Osteoblast (primary cell): ENCODE data around the gene KLF15. TPM values are rescaled to one million over a fixed set of nuclear protein-coding genes. Genes with fewer than 3 reads are reported as not detected.
A peak's percentile ranks its signal among the peaks of the same experiment; 100 is the strongest.

ENCODE experiments used
- DNase-seq: peaks from one replicate; pipeline ENCODE4 v3.0.0; 2011; ENCODE audit warnings: low spot score, mixed read lengths; ENCODE audit not compliant: insufficient read length; ENCODE audit errors: missing footprints
- H2AFZ ChIP-seq: 2 replicates; pipeline ENCODE4 v1.6.0; 2011; ENCODE audit warnings: mild to moderate bottlenecking, low read length
- H3K27ac ChIP-seq: 2 replicates; pipeline ENCODE4 v1.5.1; 2011; ENCODE audit warnings: mild to moderate bottlenecking, low read depth, low read length, moderate library complexity
- H3K27me3 ChIP-seq: 2 replicates; pipeline ENCODE4 v1.6.0; 2012; ENCODE audit warnings: mild to moderate bottlenecking, control low read depth, inconsistent platforms, low read length, moderate library complexity; ENCODE audit not compliant: insufficient read depth
- H3K36me3 ChIP-seq: 2 replicates; pipeline ENCODE4 v1.5.1; 2011; ENCODE audit warnings: mild to moderate bottlenecking, low read length, control low read depth, moderate library complexity; ENCODE audit not compliant: insufficient read depth
- H3K4me1 ChIP-seq: 2 replicates; pipeline ENCODE4 v1.5.1; 2011; ENCODE audit warnings: mild to moderate bottlenecking, low read length, control low read depth, moderate library complexity; ENCODE audit not compliant: insufficient read depth
- H3K4me2 ChIP-seq: 2 replicates; pipeline ENCODE4 v1.6.0; 2011; ENCODE audit warnings: mild to moderate bottlenecking, low read length; ENCODE audit not compliant: insufficient read depth
- H3K4me3 ChIP-seq: fragments of 200-600 bp; sonication (generic); 3 replicates; pipeline ENCODE4 v1.5.1; 2012; ENCODE audit warnings: mild to moderate bottlenecking, low read length, inconsistent platforms; ENCODE audit not compliant: insufficient read depth
- H3K79me2 ChIP-seq: 2 replicates; pipeline ENCODE4 v1.6.0; 2012; ENCODE audit warnings: mild to moderate bottlenecking, low read length, control low read depth, inconsistent platforms; ENCODE audit not compliant: insufficient read depth
- H3K9me3 ChIP-seq: 2 replicates; pipeline ENCODE4 v1.5.1; 2011; ENCODE audit warnings: low read depth, low read length, control low read depth
- H4K20me1 ChIP-seq: 2 replicates; pipeline ENCODE4 v1.6.0; 2012; ENCODE audit warnings: mild to moderate bottlenecking, low read length, control low read depth; ENCODE audit not compliant: insufficient read depth
- total RNA-seq: library from RNA; depleted of rRNA; stranded (reverse); fragments of >200 nt; gene quantifications from 2 replicates; pipeline ENCODE4 v1.2.3, GENCODE V29; 2012
- TF ChIP-seq, protein P1 (sequence below): IDR thresholded peaks from 2 replicates; pipeline ENCODE4 v1.5.1; 2011; ENCODE audit warnings: mild to moderate bottlenecking, low read depth, low read length, moderate library complexity; ENCODE audit errors: extremely low read depth

The KLF15 gene
- total RNA-seq, 1 donor = 4.3 TPM

GRCh38 chr3:126355777-126356372 lies 1.3 kb downstream of the KLF15 start:
- DNase-seq = peak; percentile 98
- Histone ChIP-seq H3K4me3 (peak overlapping the region; percentile 70), H3K36me3 (no peaks in the 10 kb centered on the region), H3K4me2 (peak overlapping the region; percentile 92), H3K27me3 (peaks cover 23% of the 10 kb centered on the region), H3K27ac (no peak overlapping the region), H3K9me3 (peaks cover 12% of the 10 kb centered on the region), H4K20me1 (no peaks in the 10 kb centered on the region), H2AFZ (peak overlapping the region; percentile 72), H3K4me1 (peaks cover 19% of the 10 kb centered on the region), H3K79me2 (no peaks in the 10 kb centered on the region)
- TF ChIP-seq, protein P1, sequence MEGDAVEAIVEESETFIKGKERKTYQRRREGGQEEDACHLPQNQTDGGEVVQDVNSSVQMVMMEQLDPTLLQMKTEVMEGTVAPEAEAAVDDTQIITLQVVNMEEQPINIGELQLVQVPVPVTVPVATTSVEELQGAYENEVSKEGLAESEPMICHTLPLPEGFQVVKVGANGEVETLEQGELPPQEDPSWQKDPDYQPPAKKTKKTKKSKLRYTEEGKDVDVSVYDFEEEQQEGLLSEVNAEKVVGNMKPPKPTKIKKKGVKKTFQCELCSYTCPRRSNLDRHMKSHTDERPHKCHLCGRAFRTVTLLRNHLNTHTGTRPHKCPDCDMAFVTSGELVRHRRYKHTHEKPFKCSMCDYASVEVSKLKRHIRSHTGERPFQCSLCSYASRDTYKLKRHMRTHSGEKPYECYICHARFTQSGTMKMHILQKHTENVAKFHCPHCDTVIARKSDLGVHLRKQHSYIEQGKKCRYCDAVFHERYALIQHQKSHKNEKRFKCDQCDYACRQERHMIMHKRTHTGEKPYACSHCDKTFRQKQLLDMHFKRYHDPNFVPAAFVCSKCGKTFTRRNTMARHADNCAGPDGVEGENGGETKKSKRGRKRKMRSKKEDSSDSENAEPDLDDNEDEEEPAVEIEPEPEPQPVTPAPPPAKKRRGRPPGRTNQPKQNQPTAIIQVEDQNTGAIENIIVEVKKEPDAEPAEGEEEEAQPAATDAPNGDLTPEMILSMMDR = no peak

DNA sequence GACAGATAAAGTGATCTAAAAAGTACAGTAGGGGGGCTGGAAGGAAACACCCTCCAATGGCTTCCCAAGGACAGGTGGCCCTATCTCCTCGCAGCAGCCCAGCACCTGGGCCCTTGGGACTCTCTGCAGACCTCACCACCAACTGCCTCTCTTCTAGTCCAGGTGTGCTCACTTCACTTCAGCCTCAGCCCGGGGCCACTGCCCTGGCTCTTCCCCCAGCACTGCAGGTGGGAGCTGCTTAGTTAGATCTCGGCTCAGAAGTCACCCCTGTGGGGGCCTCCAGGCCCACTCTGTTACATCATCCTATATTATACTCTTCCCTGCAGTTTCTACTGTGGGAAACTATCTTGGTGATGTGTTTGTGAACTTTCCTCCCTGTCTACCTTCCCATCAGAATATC lies 2.0 kb downstream of the KLF15 start:
- Histone ChIP-seq H3K36me3 (no peaks in the 10 kb centered on the region), H3K27ac (no peak overlapping the region), H3K79me2 (no peaks in the 10 kb centered on the region), H3K4me1 (peaks cover 19% of the 10 kb centered on the region), H3K27me3 (peaks cover 23% of the 10 kb centered on the region), H2AFZ (no peak overlapping the region), H3K9me3 (peaks cover 12% of the 10 kb centered on the region), H4K20me1 (no peaks in the 10 kb centered on the region), H3K4me2 (no peak overlapping the region), H3K4me3 (no peak overlapping the region)
- peak; percentile 91 for DNase-seq
- TF ChIP-seq, protein P1 = no peak

DNA sequence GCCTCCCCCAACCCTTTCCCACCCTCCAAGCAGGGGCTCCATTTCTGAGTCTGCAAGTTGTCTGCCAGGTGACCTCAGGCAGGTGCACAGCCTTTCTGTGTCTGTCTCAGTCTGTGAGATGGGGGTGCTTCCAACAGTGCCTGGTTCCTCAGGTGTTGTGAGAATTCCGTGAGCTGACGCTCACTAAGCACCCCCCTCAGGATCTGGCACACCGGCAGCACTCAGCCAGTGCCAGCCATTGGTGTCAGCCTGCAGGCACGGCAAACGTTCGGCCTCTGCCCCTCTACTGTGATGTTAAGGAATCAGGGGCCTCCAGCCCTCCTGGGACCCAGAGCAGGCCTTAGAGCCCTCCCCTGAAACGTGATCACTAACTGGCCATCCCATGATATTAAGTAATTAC lies 2.4 kb downstream of the KLF15 start:
- H3K79me2 ChIP-seq = no peaks in the 10 kb centered on the region
- H3K27ac ChIP-seq = no peak overlapping the region
- DNase-seq = peak; percentile 75
- H3K9me3 ChIP-seq = peaks cover 11% of the 10 kb centered on the region
- H4K20me1 ChIP-seq = no peaks in the 10 kb centered on the region
- H2AFZ ChIP-seq = no peak overlapping the region
- H3K36me3 ChIP-seq = no peaks in the 10 kb centered on the region
- no peak overlapping the region for H3K4me2 ChIP-seq
- H3K4me3 ChIP-seq = no peak overlapping the region
- TF ChIP-seq, protein P1 = no peak
- peaks cover 19% of the 10 kb centered on the region for H3K4me1 ChIP-seq
- peaks cover 18% of the 10 kb centered on the region for H3K27me3 ChIP-seq

DNA sequence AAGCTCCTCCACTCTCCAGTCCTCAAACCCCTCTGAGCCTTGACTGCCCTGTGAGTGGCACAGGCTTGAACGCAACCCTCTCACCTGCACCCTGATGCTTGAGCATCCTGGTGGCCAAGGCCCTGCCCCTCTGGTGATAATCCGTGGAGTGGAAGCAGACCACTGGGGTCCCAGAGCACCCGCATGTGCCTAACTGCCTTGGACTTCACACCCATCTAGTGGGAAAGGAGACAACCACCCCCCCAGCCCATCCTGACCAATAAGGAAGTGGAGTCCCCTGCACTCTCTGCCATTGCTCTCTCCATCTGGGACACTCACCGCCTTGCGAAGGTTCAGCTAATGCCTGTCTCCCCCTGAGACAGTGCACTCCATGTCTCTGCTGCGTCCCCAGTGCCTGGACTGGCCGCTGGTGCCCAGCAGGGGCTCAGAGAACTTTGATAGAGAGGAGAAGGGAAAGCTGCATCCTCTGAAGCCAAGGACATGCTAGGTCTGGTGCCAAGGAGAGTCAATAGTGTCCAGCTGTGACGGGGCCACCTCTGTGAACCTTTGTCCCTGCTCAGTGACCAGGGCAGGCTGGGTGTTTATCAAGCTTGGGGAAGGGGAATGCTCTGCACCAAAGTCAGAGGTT lies 3.4 kb downstream of the KLF15 start:
- TF ChIP-seq, protein P1 = no peak
- H3K36me3 ChIP-seq = no peaks in the 10 kb centered on the region
- no peaks in the 10 kb centered on the region for H3K79me2 ChIP-seq
- no peaks in the 10 kb centered on the region for H4K20me1 ChIP-seq
- no peak overlapping the region for H3K4me2 ChIP-seq
- peaks cover 8% of the 10 kb centered on the region for H3K27me3 ChIP-seq
- H3K4me1 ChIP-seq = peaks cover 19% of the 10 kb centered on the region
- H2AFZ ChIP-seq = no peak overlapping the region
- no peak overlapping the region for H3K4me3 ChIP-seq
- DNase-seq = peak; percentile 81
- no peak overlapping the region for H3K27ac ChIP-seq
- H3K9me3 ChIP-seq = peaks cover 2% of the 10 kb centered on the region
